Adrenal gland (tissue), 12 donors: Measurements from ENCODE around the gene VWA5B1. TPM values are rescaled to one million over a fixed set of nuclear protein-coding genes. Genes with fewer than 3 reads are reported as not detected.
A peak's percentile ranks its signal among the peaks of the same experiment; 100 is the strongest.

Experiments used
- DNase-seq, 7 donors: peaks; one replicate each; pipeline ENCODE4 v3.0.0-alpha.2; 2019 to 2020
- H3K27ac ChIP-seq, 5 donors: fragments of 200-600 bp; sonication (generic) in 4 of 5; 1 replicate in 3 of 5; 2 replicates in 2 of 5; pipeline versions ENCODE4 v1.5.1 to v1.8.0; 2016 to 2020; ENCODE audit warnings: mild to moderate bottlenecking in 1 of 5
- H3K27me3 ChIP-seq: fragments of 200-600 bp; 2 replicates; pipeline ENCODE4 v1.8.0; 2021
- H3K36me3 ChIP-seq, 2 donors: fragments of 200-600 bp; replicated peaks in 1 of 2; 1 replicate in 1 of 2; 2 replicates in 1 of 2; pipeline versions ENCODE4 v1.5.1 to v1.8.0; 2018 to 2022
- H3K4me1 ChIP-seq, 2 donors: fragments of 200-600 bp; replicated peaks in 1 of 2; 1 replicate in 1 of 2; 2 replicates in 1 of 2; pipeline versions ENCODE4 v1.5.1 to v1.8.0; 2018 to 2021
- H3K4me3 ChIP-seq, 4 donors: fragments of 200-600 bp; sonication (generic) in 3 of 4; one replicate each; pipeline ENCODE4 v1.5.1; 2016 to 2018
- H3K9me3 ChIP-seq, 3 donors: fragments of 200-600 bp; sonication (generic) in 1 of 3; replicated peaks in 1 of 3; 1 replicate in 2 of 3; 2 replicates in 1 of 3; pipeline versions ENCODE4 v1.5.1 to v1.8.0; 2016 to 2021
- CTCF ChIP-seq, 6 experiments: fragments of 450-650 bp in 4 of 6; fragments of 200-600 bp in 2 of 6; sonication (generic) in 1 of 6; IDR thresholded peaks; 1 replicate in 5 of 6; 2 replicates in 1 of 6; pipeline versions ENCODE4 v1.5.1 to v1.8.0; 2016 to 2021; ENCODE audit warnings: antibody characterized with exemption in 6 of 6, mild to moderate bottlenecking in 2 of 6, moderate library complexity in 1 of 6
- POLR2A ChIP-seq, 2 donors: fragments of 450-650 bp; IDR thresholded peaks; one replicate each; pipeline ENCODE4 v1.6.1; 2017; ENCODE audit warnings: antibody characterized with exemption in 2 of 2, mild to moderate bottlenecking in 2 of 2, moderate library complexity in 1 of 2
- WGBS, 4 donors: extraction: QIAGEN DNeasy Blood & Tissue Kit in 2 of 4; methylation state at CpG; one replicate each; pipeline versions ENCODE4 v1.1.5 to v1.1.7; 2013 to 2017; 5-methylcytosine and 5-hydroxymethylcytosine counted together
- intact Hi-C, 2 donors: fragments of 100-400 bp; cut with DNase I; formaldehyde crosslinking; loops; one replicate each; pipeline versions ENCODE4 v1.14.1 to v1.15.0; 2022 to 2023
- polyA plus RNA-seq, 3 donors: library from polyadenylated mRNA; stranded (reverse); fragments of 200-250 nt in 2 of 3; fragments of 350-450 nt in 1 of 3; fragmentation: Illumina TruSeq in 1 of 3; extraction: RNeasy Lipid Tissue Mini Kit (QIAGEN cat#74804) in 1 of 3; gene quantifications; one replicate each; pipeline ENCODE4 v1.2.3, GENCODE V29; 2013 to 2014
- total RNA-seq, 9 donors: library from RNA; depleted of rRNA in 4 of 9; stranded (reverse); fragments of >200 nt in 4 of 9; fragments of 120-200 nt in 1 of 9; fragmentation: NEBNext Ultra II Directional in 1 of 9; extraction: Animal tissue kit (Norgen Biotek cat#: 25700) in 1 of 9; gene quantifications; one replicate each; pipeline versions ENCODE4 v1.1.0 to v1.2.4, GENCODE V29; 2013 to 2023
- donor health status: healthy with polysubstance abuse.
- donor health status: Bipolar disorder and iron deficiency.
- donor health status: DM: yes; HTN: yes; CAD: no.
- donor health status: DM: no; HTN: no; CAD: no.
- donor health status: DM: no; HTN: no; CAD: no.
- donor health status: DM: yes; HTN: yes; CAD: no.

VWA5B1 gene
- total and polyA plus RNA-seq, 12 donors = 0.07 to 2.5 (median 0.26) TPM; not detected in 5

DNA sequence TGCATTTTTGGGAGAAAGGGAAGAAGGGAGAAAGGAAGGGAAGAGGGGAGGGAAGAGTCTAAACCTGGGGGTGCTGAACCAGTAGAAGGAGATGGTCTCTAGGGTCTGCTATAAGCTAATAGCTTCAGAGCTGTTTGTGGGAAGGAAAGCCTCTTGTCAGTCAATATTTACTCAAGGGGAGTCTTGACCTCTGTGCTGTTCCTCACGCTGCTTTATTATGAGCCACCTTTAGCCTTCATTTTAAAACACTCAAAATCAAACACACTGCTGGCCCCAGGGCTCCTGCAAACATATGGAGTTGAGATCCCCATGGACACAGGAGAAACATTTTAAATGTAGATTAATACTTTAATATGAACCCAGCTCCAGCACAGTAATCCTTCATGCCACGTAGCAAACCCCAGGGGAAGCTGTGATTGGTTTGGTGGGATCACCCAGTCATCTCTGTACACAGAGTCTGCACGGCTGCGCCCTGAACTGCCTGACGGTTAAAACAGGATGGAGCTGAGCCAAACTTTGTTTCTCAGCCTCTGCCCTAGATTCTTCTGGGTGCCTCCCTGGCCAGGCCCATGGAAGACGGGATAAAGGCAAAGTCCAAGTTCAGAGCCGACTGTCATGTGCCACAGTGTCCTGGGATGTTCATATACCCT, 40.2 kb upstream of the VWA5B1 start:
- WGBS, 4 donors = 50 to 65% (median 57%) methylated on average over 7 of the region's 7 CpGs
- H3K9me3 ChIP-seq = no peaks in the 10 kb centered on the region
- peak in 5 of 7 donors; percentile 23 to 56 (median 33) for DNase-seq
- intact Hi-C loops = no loop called here
- no peaks in the 10 kb centered on the region for H3K36me3 ChIP-seq
- H3K4me3 ChIP-seq = no peak overlapping the region
- no peaks in the 10 kb centered on the region for H3K4me1 ChIP-seq
- no peaks in the 10 kb centered on the region for H3K27me3 ChIP-seq
- no peak overlapping the region for H3K27ac ChIP-seq
- no peak for TF ChIP-seq CTCF (IDR thresholded peaks at IDR 0.05)
- TF ChIP-seq POLR2A (IDR thresholded peaks at IDR 0.05) = no peak

GRCh38 chr1:20252587-20252986, 38.1 kb upstream of the VWA5B1 start:
- H3K4me3 ChIP-seq = no peak overlapping the region
- 77 to 100% (median 99%) methylated on average over 1 of the region's 1 CpG for WGBS, 4 donors
- H3K27me3 ChIP-seq = no peaks in the 10 kb centered on the region
- H3K4me1 ChIP-seq = no peaks in the 10 kb centered on the region
- no peaks in the 10 kb centered on the region for H3K36me3 ChIP-seq
- H3K27ac ChIP-seq = no peak overlapping the region
- no peak for DNase-seq
- no peak for TF ChIP-seq POLR2A (IDR thresholded peaks at IDR 0.05)
- TF ChIP-seq CTCF (IDR thresholded peaks at IDR 0.05) = no peak
- intact Hi-C loops = no loop called here
- H3K9me3 ChIP-seq = no peaks in the 10 kb centered on the region

DNA sequence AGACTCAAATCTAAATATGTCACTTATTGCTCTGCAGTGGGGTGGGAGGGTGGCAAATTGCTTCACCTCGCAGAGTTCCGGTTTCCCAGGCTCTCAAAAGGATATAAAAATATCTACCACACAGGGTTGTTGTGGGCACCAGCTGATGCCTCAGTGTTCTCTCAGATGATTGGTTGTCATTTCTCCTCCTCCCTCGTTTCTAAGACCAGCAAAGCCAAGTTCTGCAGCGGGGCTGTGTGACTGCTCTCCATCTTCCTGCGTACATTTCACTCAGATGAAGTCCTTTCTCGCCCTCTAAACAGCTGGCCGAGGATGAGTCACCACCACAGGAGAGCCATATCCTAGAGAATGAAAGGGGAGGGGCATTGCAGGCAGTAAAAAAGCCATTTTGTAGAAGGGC, 35.0 kb upstream of the VWA5B1 start:
- Histone ChIP-seq H3K4me3 (no peak overlapping the region), H3K27ac (no peak overlapping the region), H3K4me1 (no peaks in the 10 kb centered on the region), H3K36me3 (no peaks in the 10 kb centered on the region), H3K9me3 (no peaks in the 10 kb centered on the region), H3K27me3 (no peaks in the 10 kb centered on the region)
- intact Hi-C loops = no loop called here
- TF ChIP-seq POLR2A (IDR thresholded peaks at IDR 0.05) (no peak), CTCF (IDR thresholded peaks at IDR 0.05) (no peak)
- peak in 3 of 7 donors; percentile 29 to 57 (median 38) for DNase-seq
- WGBS, 4 donors = 36 to 52% (median 43%) methylated on average over 7 of the region's 7 CpGs

- no peak for DNase-seq
- TF ChIP-seq CTCF (IDR thresholded peaks at IDR 0.05) (no peak), POLR2A (IDR thresholded peaks at IDR 0.05) (no peak)
- Histone ChIP-seq H3K4me1 (no peaks in the 10 kb centered on the region), H3K27me3 (no peaks in the 10 kb centered on the region), H3K4me3 (no peak overlapping the region), H3K36me3 (no peaks in the 10 kb centered on the region), H3K27ac (no peak overlapping the region), H3K9me3 (no peaks in the 10 kb centered on the region)
- WGBS, 4 donors = 22 to 81% (median 74%) methylated on average over 1 to 3 of the region's 3 CpGs
- intact Hi-C loops = no loop called here
Measured at GRCh38 chr1:20259646-20260045, 31.0 kb upstream of the VWA5B1 start.
